A549 (cell line): ENCODE data around the gene HOXA5. TPM values are rescaled to one million over a fixed set of nuclear protein-coding genes. Genes with fewer than 3 reads are reported as not detected.

Source experiments
- ATAC-seq, 2 experiments: fragments of 200-7000 bp in 1 of 2; fragments of >200 bp in 1 of 2; cut with Nextera tagmentation in 1 of 2; cut with Tn5 transposase in 1 of 2; 3 replicates each; pipeline versions ENCODE4 v1.8.0 to v1.9.1; 2018 to 2020; ENCODE audit warnings: mild to moderate bottlenecking in 1 of 2, moderate library complexity in 1 of 2
- CTCF ChIA-PET: fragments of 300-600 bp; sonication (Branson Sonifier 250); formaldehyde crosslinking; extraction: SDS; loops from one replicate; lab custom pipeline; 2021; ENCODE audit warnings: antibody characterized with exemption, inconsistent platforms; lab: Yijun Ruan, JAX
- POLR2A ChIA-PET: fragments of 350-600 bp; formaldehyde crosslinking; extraction: SDS; loops from one replicate; lab custom pipeline; 2021; ENCODE audit warnings: antibody characterized with exemption, inconsistent platforms; lab: Yijun Ruan, JAX
- DNase-seq, 2 experiments: peaks; one replicate each; pipeline versions ENCODE4 v3.0.0 to v3.0.0-alpha.2; 2011 to 2016; ENCODE audit warnings: low read depth in 1 of 2, low spot score in 1 of 2
- FAIRE-seq: peaks from 2 replicates; lab custom pipeline; 2011; peaks lifted over from hg19 to GRCh38; lab: Jason Lieb, UNC
- H3K27ac ChIP-seq, 2 experiments: fragments of >200 bp; sonication (Bioruptor Twin); formaldehyde crosslinking; 3 replicates each; pipeline ENCODE4 v1.5.1; 2016 to 2017
- H3K4me1 ChIP-seq: fragments of >200 bp; sonication (Bioruptor Twin); formaldehyde crosslinking; 3 replicates; pipeline ENCODE4 v1.6.1; 2016
- H3K4me2 ChIP-seq: fragments of >200 bp; sonication (Bioruptor Twin); formaldehyde crosslinking; 3 replicates; pipeline ENCODE4 v1.6.1; 2016
- H3K4me3 ChIP-seq: fragments of >200 bp; sonication (Bioruptor Twin); formaldehyde crosslinking; 3 replicates; pipeline ENCODE4 v1.5.1; 2016
- H3K9me3 ChIP-seq: fragments of >200 bp; sonication (Bioruptor Twin); formaldehyde crosslinking; 3 replicates; pipeline ENCODE4 v1.6.1; 2016
- CEBPB ChIP-seq, 2 experiments: fragments of >200 bp in 1 of 2; sonication (Bioruptor Twin) in 1 of 2; formaldehyde crosslinking in 1 of 2; IDR thresholded peaks; 2 replicates each; pipeline ENCODE4 v1.6.1; 2012 to 2016
- CHD2 ChIP-seq: fragments of 150-350 bp; IDR thresholded peaks from 2 replicates; pipeline ENCODE4 v1.6.1; 2014; ENCODE audit warnings: low read length; ENCODE audit not compliant: partially characterized antibody
- CHD4 ChIP-seq: fragments of 200-600 bp; sonication (generic); IDR thresholded peaks from 2 replicates; pipeline ENCODE4 v1.6.1; 2016; ENCODE audit warnings: antibody characterized with exemption, mild to moderate bottlenecking, borderline replicate concordance
- EP300 ChIP-seq, 2 experiments: fragments of >200 bp; sonication (Bioruptor Twin); formaldehyde crosslinking; IDR thresholded peaks; 2 replicates in 1 of 2; 3 replicates in 1 of 2; pipeline ENCODE4 v1.6.1; 2016 to 2017
- ESRRA ChIP-seq: fragments of 150-350 bp; IDR thresholded peaks from 2 replicates; pipeline ENCODE4 v1.6.1; 2014; ENCODE audit warnings: mild to moderate bottlenecking, low read length, borderline replicate concordance
- FOSL2 ChIP-seq, 2 experiments: fragments of 450-650 bp in 1 of 2; fragments of >200 bp in 1 of 2; sonication (Bioruptor Twin) in 1 of 2; formaldehyde crosslinking; IDR thresholded peaks; 2 replicates each; pipeline versions ENCODE4 v1.5.0 to v1.6.1; 2016 to 2020; ENCODE audit warnings: mild to moderate bottlenecking in 1 of 2, moderate library complexity in 1 of 2
- FOXS1 ChIP-seq: fragments of 250-450 bp; sonication (Bioruptor Pico); IDR thresholded peaks from 2 replicates; pipeline ENCODE4 v1.5.0; 2020; ENCODE audit warnings: mild to moderate bottlenecking, moderate library complexity
- GATA3 ChIP-seq: IDR thresholded peaks from 2 replicates; pipeline ENCODE4 v1.6.1; 2012; ENCODE audit warnings: borderline replicate concordance
- HEYL ChIP-seq: fragments of 250-450 bp; sonication (Bioruptor Pico); IDR thresholded peaks from 2 replicates; pipeline ENCODE4 v1.8.0; 2021; ENCODE audit warnings: mild to moderate bottlenecking, moderate library complexity
- HOXB13 ChIP-seq: fragments of 250-450 bp; sonication (Bioruptor Pico); IDR thresholded peaks from 2 replicates; pipeline ENCODE4 v1.5.0; 2020; ENCODE audit warnings: low read depth, mild to moderate bottlenecking, moderate library complexity
- HOXB5 ChIP-seq: fragments of 250-450 bp; sonication (Bioruptor Pico); IDR thresholded peaks from 2 replicates; pipeline ENCODE4 v1.5.0; 2020; ENCODE audit warnings: mild to moderate bottlenecking, moderate library complexity
- JUN ChIP-seq, 2 experiments: fragments of >200 bp; sonication (Bioruptor Twin); formaldehyde crosslinking; IDR thresholded peaks; 2 replicates in 1 of 2; 3 replicates in 1 of 2; pipeline ENCODE4 v1.6.1; 2016 to 2017
- KDM1A ChIP-seq: fragments of 200-600 bp; sonication (generic); IDR thresholded peaks from 2 replicates; pipeline ENCODE4 v1.6.1; 2016; ENCODE audit warnings: low read depth, mild to moderate bottlenecking
- MAZ ChIP-seq: fragments of 150-350 bp; IDR thresholded peaks from 2 replicates; pipeline ENCODE4 v1.6.1; 2014; ENCODE audit warnings: antibody characterized with exemption, low read depth, low read length, borderline replicate concordance
- NPAS2 ChIP-seq: fragments of 250-450 bp; sonication (Bioruptor Pico); IDR thresholded peaks from 2 replicates; pipeline ENCODE4 v1.8.0; 2022; ENCODE audit warnings: mild to moderate bottlenecking, moderate library complexity, borderline replicate concordance
- RAD21 ChIP-seq, 2 experiments: fragments of >200 bp in 1 of 2; sonication (Bioruptor Twin) in 1 of 2; formaldehyde crosslinking in 1 of 2; IDR thresholded peaks in 1 of 2; conservative IDR thresholded peaks in 1 of 2; 2 replicates in 1 of 2; 3 replicates in 1 of 2; pipeline ENCODE4 v1.6.1; 2012 to 2018; ENCODE audit warnings: inconsistent platforms in 1 of 2
- RNF2 ChIP-seq: fragments of 200-600 bp; sonication (generic); IDR thresholded peaks from 2 replicates; pipeline ENCODE4 v1.6.1; 2016; ENCODE audit warnings: low read depth, mild to moderate bottlenecking, antibody characterized with exemption, moderate library complexity, borderline replicate concordance
- TFCP2L1 ChIP-seq: fragments of 250-450 bp; sonication (Bioruptor Pico); IDR thresholded peaks from 2 replicates; pipeline ENCODE4 v1.5.0; 2021; ENCODE audit warnings: mild to moderate bottlenecking
- ZC3H11A ChIP-seq: fragments of 450-650 bp; IDR thresholded peaks from 2 replicates; pipeline ENCODE4 v1.6.1; 2014; ENCODE audit warnings: antibody characterized with exemption, mild to moderate bottlenecking
- WGBS: methylation state at CpG from one replicate; pipeline ENCODE4 v1.1.6; 2017; ENCODE audit errors: missing lambda C conversion rate; 5-methylcytosine and 5-hydroxymethylcytosine counted together
- polyA plus RNA-seq, 4 experiments: library from polyadenylated mRNA; depleted of rRNA in 3 of 4; stranded (reverse); fragments of >200 nt; fragmentation: RNase III in 1 of 4; extraction: RNeasy Plus Mini Kit Qiagen cat#74134 plus additional on column Dnase treatment in 1 of 4; gene quantifications; 2 replicates in 3 of 4; 3 replicates in 1 of 4; pipeline ENCODE4 v1.2.3, GENCODE V29; 2011 to 2017
- TF ChIP-seq, protein P1 (sequence below): IDR thresholded peaks from 2 replicates; pipeline ENCODE4 v1.6.1; 2012
- TF ChIP-seq, protein P2 (sequence below): fragments of >200 bp; sonication (Bioruptor Twin); formaldehyde crosslinking; IDR thresholded peaks from 3 replicates; pipeline ENCODE4 v1.6.1; 2016
- TF ChIP-seq, protein P3 (sequence below): fragments of 200-600 bp; sonication (generic); IDR thresholded peaks from 2 replicates; pipeline ENCODE4 v1.6.1; 2016; ENCODE audit warnings: antibody characterized with exemption, mild to moderate bottlenecking, moderate library complexity

HOXA5 gene
- polyA plus RNA-seq, 2 of the 4 experiments (the other 2 are of a cell fraction): 4.0 to 6.5 TPM

DNA sequence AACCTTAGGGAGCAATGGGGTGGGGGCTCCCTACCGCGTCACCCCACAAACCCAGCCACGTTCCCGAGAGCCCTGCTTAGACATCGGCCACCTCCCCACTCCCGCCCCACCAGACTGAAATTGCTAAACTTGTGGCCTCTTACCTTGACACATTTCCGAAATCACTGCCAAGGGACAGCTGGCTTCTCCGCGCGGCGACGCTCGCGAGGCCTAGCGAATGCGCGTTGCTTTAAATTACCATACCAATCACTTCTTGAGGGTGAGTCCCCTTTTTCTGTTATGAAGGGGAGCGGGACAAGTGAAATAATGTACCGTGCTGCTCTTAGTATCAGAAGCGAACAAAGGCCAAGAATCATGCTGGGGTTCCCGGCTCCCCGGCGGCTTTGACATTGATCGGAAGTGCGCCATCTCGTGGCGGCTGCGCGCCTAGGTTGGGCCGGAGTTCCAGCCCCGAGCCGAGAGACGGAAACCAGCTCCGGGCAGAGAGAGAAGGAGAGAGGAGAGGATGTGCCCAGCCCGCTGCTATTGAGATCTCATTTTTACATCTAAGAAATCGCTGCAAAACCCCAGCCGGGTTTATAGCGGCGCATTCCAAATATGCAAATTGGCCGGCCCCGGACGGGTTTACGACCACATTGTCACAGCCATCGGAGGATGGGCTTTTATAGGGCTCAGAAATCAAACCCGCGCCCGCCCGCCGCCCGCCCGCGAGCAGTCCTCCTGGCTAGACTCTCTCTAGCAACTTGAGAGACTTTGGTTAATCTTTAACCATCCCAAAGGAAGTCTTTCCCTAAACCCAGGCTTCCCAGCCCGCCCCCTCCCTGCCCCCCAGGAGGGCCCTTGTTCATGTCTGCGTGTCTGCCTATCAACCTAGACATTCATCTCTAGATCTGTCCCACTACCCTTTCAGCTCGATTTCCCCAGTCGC, 36.3 kb upstream of the HOXA5 start (continued):
- TF ChIP-seq, protein P1, sequence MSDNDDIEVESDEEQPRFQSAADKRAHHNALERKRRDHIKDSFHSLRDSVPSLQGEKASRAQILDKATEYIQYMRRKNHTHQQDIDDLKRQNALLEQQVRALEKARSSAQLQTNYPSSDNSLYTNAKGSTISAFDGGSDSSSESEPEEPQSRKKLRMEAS: no peak
- no peak for TF ChIP-seq ZC3H11A
- TF ChIP-seq, all 56 proteins: peak for 7

DNA sequence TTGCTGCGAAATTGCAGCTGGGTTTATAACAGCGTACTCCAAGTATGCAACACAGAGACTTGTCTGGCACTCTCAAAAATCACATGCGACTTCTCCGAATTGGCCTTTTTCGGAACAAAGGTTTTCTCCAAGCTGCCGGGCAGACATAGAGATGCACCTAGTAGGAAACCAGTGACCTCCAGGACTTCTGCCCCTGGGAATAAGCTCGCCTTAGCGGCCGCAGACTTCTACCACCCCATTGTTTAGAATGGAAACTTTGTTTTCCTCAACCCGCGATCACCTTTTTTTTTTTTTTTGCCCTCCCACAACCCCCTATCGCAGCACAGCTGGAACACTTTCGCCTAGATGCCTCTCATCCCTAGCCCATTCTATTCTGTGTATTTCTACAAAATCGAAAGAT, 35.5 kb upstream of the HOXA5 start:
- peak overlapping the region; percentile 96 for H3K4me2 ChIP-seq
- ATAC-seq (no peak), FAIRE-seq (no peak), DNase-seq (no peak)
- H3K9me3 ChIP-seq: no peaks in the 10 kb centered on the region
- ChIA-PET CTCF (interaction anchor here (0.7 to 3.4 kb wide), 32 partner anchors 8 to 1286 kb away, joined by 3 to 33 read pairs (median 5); partner anchors contain the start of genes HOXA13, HOXA3 and HOXA7), POLR2A (interaction anchor here (1.5 kb wide), 1 partner anchor 22 kb away, joined by 3 read pairs; the partner anchor contains the start of gene HOXA7)
- H3K4me3 ChIP-seq: peak overlapping the region; percentile 56; the same call in 2 of the 3 replicates
- TF ChIP-seq FOXS1 (CRISPR knock-in tag): no peak
- TF ChIP-seq KDM1A: no peak
- no peak for TF ChIP-seq CHD2
- TF ChIP-seq, protein P2, sequence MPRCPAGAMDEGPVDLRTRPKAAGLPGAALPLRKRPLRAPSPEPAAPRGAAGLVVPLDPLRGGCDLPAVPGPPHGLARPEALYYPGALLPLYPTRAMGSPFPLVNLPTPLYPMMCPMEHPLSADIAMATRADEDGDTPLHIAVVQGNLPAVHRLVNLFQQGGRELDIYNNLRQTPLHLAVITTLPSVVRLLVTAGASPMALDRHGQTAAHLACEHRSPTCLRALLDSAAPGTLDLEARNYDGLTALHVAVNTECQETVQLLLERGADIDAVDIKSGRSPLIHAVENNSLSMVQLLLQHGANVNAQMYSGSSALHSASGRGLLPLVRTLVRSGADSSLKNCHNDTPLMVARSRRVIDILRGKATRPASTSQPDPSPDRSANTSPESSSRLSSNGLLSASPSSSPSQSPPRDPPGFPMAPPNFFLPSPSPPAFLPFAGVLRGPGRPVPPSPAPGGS: no peak
- TF ChIP-seq CHD4: no peak
- TF ChIP-seq TFCP2L1: no peak
- no peak for TF ChIP-seq HOXB5 (CRISPR knock-in tag)
- TF ChIP-seq HEYL: no peak
- TF ChIP-seq NPAS2 (CRISPR knock-in tag): no peak
- TF ChIP-seq HOXB13 (CRISPR knock-in tag): no peak
- no peak for TF ChIP-seq RNF2
- TF ChIP-seq MAZ: no peak
- TF ChIP-seq FOSL2 (IDR thresholded peaks at IDR 0.05): no peak
- TF ChIP-seq FOSL2 (CRISPR knock-in tag; IDR thresholded peaks at IDR 0.05): no peak
- TF ChIP-seq CEBPB (IDR thresholded peaks at IDR 0.05): no peak
- no peak for TF ChIP-seq RAD21 (conservative IDR thresholded peaks at IDR 0.05 in 1 of 2, IDR thresholded peaks at IDR 0.05 in 1 of 2)
- no peak for TF ChIP-seq EP300 (IDR thresholded peaks at IDR 0.05)
- TF ChIP-seq GATA3: no peak
- TF ChIP-seq ESRRA: no peak
- TF ChIP-seq, protein P3, sequence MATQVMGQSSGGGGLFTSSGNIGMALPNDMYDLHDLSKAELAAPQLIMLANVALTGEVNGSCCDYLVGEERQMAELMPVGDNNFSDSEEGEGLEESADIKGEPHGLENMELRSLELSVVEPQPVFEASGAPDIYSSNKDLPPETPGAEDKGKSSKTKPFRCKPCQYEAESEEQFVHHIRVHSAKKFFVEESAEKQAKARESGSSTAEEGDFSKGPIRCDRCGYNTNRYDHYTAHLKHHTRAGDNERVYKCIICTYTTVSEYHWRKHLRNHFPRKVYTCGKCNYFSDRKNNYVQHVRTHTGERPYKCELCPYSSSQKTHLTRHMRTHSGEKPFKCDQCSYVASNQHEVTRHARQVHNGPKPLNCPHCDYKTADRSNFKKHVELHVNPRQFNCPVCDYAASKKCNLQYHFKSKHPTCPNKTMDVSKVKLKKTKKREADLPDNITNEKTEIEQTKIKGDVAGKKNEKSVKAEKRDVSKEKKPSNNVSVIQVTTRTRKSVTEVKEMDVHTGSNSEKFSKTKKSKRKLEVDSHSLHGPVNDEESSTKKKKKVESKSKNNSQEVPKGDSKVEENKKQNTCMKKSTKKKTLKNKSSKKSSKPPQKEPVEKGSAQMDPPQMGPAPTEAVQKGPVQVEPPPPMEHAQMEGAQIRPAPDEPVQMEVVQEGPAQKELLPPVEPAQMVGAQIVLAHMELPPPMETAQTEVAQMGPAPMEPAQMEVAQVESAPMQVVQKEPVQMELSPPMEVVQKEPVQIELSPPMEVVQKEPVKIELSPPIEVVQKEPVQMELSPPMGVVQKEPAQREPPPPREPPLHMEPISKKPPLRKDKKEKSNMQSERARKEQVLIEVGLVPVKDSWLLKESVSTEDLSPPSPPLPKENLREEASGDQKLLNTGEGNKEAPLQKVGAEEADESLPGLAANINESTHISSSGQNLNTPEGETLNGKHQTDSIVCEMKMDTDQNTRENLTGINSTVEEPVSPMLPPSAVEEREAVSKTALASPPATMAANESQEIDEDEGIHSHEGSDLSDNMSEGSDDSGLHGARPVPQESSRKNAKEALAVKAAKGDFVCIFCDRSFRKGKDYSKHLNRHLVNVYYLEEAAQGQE: no peak
- TF ChIP-seq JUN (IDR thresholded peaks at IDR 0.05): no peak
- H3K4me1 ChIP-seq: peaks cover 21% of the 10 kb centered on the region
- peak overlapping the region in 1 of 2 experiments; percentile 87; a peak in 5 of 6 replicates for H3K27ac ChIP-seq
- WGBS: 93% methylated on average over 14 of the region's 14 CpGs
